PC-3 (cell line): ENCODE results near the gene CAMTA1. TPM values are rescaled to one million over a fixed set of nuclear protein-coding genes. Genes with fewer than 3 reads are reported as not detected.

Experiments used
- ATAC-seq: fragments of 200-7000 bp; cut with Tn5 transposase; 2 replicates; pipeline ENCODE4 v1.9.1; 2020; ENCODE audit warnings: mild to moderate bottlenecking, moderate library complexity
- BruUV-seq: library from RNA; stranded (reverse); fragments of 400-500 nt; replicated peaks from 2 replicates; lab custom pipeline; 2021; lab: Mats Ljungman, UMichigan
- CTCF ChIA-PET: fragments of 300-600 bp; sonication (Branson Sonifier 250); formaldehyde crosslinking; loops from one replicate; lab custom pipeline; 2022; ENCODE audit warnings: antibody characterized with exemption; lab: Charles Lee
- POLR2A ChIA-PET: fragments of 300-600 bp; sonication (Branson Sonifier 250); formaldehyde crosslinking; loops from one replicate; lab custom pipeline; 2022; ENCODE audit warnings: antibody characterized with exemption; ENCODE audit not compliant: unreplicated experiment; lab: Charles Lee
- DNase-seq: peaks from one replicate; pipeline ENCODE4 v3.0.0-alpha.2; 2015
- H2AFZ ChIP-seq: fragments of 300-600 bp; sonication (generic); 2 replicates; pipeline ENCODE4 v1.6.0; 2016; ENCODE audit warnings: antibody characterized with exemption, low read length
- H3F3A ChIP-seq: fragments of 300-600 bp; sonication (generic); one replicate; pipeline ENCODE4 v1.6.0; 2017; ENCODE audit warnings: antibody characterized with exemption, low read length, control low read depth, mild to moderate bottlenecking; ENCODE audit not compliant: unreplicated experiment
- H3K27ac ChIP-seq: fragments of 300-600 bp; sonication (generic); 2 replicates; pipeline ENCODE4 v1.5.1; 2016; ENCODE audit warnings: mild to moderate bottlenecking, low read length
- H3K27me3 ChIP-seq: fragments of 300-600 bp; sonication (generic); 2 replicates; pipeline ENCODE4 v1.6.1; 2016; ENCODE audit warnings: low read length, mixed read lengths
- H3K36me3 ChIP-seq: fragments of 300-600 bp; sonication (generic); 2 replicates; pipeline ENCODE4 v1.6.1; 2016; ENCODE audit warnings: low read depth, mixed run types, low read length, mixed read lengths
- H3K4me1 ChIP-seq: fragments of 300-600 bp; sonication (generic); 2 replicates; pipeline ENCODE4 v1.5.1; 2016; ENCODE audit warnings: low read length; ENCODE audit not compliant: insufficient read depth
- H3K4me2 ChIP-seq: fragments of 300-600 bp; sonication (generic); 2 replicates; pipeline ENCODE4 v1.6.0; 2016; ENCODE audit warnings: low read length
- H3K4me3 ChIP-seq: fragments of 300-600 bp; sonication (generic); 2 replicates; pipeline ENCODE4 v1.5.1; 2016; ENCODE audit warnings: mild to moderate bottlenecking, low read length, mixed read lengths
- H3K79me2 ChIP-seq: fragments of 300-600 bp; sonication (generic); 2 replicates; pipeline ENCODE4 v1.6.1; 2017; ENCODE audit warnings: low read length, mixed read lengths
- H3K9ac ChIP-seq: fragments of 300-600 bp; sonication (generic); 2 replicates; pipeline ENCODE4 v1.6.0; 2016; ENCODE audit warnings: mild to moderate bottlenecking, low read length
- H3K9me2 ChIP-seq: fragments of 300-600 bp; sonication (generic); replicated peaks from 2 replicates; pipeline ENCODE4 v1.6.1; 2016; ENCODE audit warnings: mixed run types, low read length, mixed read lengths
- H3K9me3 ChIP-seq: fragments of 300-600 bp; sonication (generic); 2 replicates; pipeline ENCODE4 v1.6.1; 2016; ENCODE audit warnings: low read length, mixed read lengths
- H4K20me1 ChIP-seq: fragments of 300-600 bp; sonication (generic); 2 replicates; pipeline ENCODE4 v1.6.1; 2016; ENCODE audit warnings: low read length, mixed read lengths
- EZH2 ChIP-seq: fragments of 300-600 bp; sonication (generic); IDR thresholded peaks from one replicate; pipeline ENCODE4 v1.6.1; 2017; ENCODE audit warnings: antibody characterized with exemption, mild to moderate bottlenecking, low read length; ENCODE audit not compliant: unreplicated experiment
- EZH2phosphoT487 ChIP-seq: fragments of 300-600 bp; sonication (generic); IDR thresholded peaks from 2 replicates; pipeline ENCODE4 v1.6.1; 2018; ENCODE audit warnings: mild to moderate bottlenecking, antibody characterized with exemption, low read length, borderline replicate concordance
- intact Hi-C: fragments of 100-400 bp; cut with micrococcal nuclease; formaldehyde crosslinking; loops from 2 replicates; pipeline ENCODE4 v1.9.0; 2023
- total RNA-seq: library from RNA; depleted of rRNA; stranded (reverse); fragments of >200 nt; gene quantifications from 2 replicates; pipeline ENCODE4 v1.2.3, GENCODE V29; 2014
- TF ChIP-seq, protein P1 (sequence below): fragments of 300-600 bp; sonication (generic); conservative IDR thresholded peaks from 2 replicates; pipeline ENCODE4 v1.5.1; 2017; ENCODE audit warnings: antibody characterized with exemption, low read depth, mild to moderate bottlenecking, low read length

The CAMTA1 gene
- total RNA-seq, 1 experiment from 2014 or later, result 40.8 TPM

DNA sequence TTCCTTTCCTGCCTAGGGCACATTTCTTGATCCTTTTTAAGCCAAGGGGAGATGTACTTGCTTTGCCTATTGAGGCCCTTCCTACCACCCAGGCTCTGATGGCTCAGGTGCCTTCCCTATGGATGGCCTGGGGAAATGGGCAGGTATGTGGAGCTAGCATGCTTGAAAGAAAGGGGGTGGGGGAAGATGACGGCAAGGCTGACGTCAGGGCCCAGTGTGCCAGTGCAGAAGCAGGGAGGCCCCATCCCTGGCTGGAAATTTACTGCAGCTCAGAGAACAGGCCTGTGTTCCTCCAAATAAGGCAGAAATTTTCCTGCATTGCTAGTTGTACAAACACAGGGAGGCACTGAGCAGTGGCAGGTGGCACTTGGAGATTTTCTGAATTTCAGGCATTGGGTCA lies 532.6 kb downstream of the CAMTA1 start:
- Histone ChIP-seq H3K27me3 (no peaks in the 10 kb centered on the region), H3K9me2 (no peaks in the 10 kb centered on the region), H3K9ac (no peak overlapping the region), H4K20me1 (no peaks in the 10 kb centered on the region), H3K4me3 (no peak overlapping the region), H2AFZ (no peak overlapping the region), H3K79me2 (no peaks in the 10 kb centered on the region), H3K36me3 (no peaks in the 10 kb centered on the region), H3K9me3 (no peaks in the 10 kb centered on the region), H3F3A (no peaks in the 10 kb centered on the region), H3K4me2 (no peak overlapping the region), H3K4me1 (no peaks in the 10 kb centered on the region), H3K27ac (no peak overlapping the region)
- ATAC-seq (no peak), DNase-seq (no peak)
- TF ChIP-seq EZH2, result no peak
- TF ChIP-seq, protein P1, sequence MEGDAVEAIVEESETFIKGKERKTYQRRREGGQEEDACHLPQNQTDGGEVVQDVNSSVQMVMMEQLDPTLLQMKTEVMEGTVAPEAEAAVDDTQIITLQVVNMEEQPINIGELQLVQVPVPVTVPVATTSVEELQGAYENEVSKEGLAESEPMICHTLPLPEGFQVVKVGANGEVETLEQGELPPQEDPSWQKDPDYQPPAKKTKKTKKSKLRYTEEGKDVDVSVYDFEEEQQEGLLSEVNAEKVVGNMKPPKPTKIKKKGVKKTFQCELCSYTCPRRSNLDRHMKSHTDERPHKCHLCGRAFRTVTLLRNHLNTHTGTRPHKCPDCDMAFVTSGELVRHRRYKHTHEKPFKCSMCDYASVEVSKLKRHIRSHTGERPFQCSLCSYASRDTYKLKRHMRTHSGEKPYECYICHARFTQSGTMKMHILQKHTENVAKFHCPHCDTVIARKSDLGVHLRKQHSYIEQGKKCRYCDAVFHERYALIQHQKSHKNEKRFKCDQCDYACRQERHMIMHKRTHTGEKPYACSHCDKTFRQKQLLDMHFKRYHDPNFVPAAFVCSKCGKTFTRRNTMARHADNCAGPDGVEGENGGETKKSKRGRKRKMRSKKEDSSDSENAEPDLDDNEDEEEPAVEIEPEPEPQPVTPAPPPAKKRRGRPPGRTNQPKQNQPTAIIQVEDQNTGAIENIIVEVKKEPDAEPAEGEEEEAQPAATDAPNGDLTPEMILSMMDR, result no peak
- no peak for TF ChIP-seq EZH2phosphoT487
- BruUV-seq, result no TSS peak
- intact Hi-C loops, result no loop called here
- CTCF ChIA-PET, result no interaction called here
- POLR2A ChIA-PET, result no interaction called here

DNA sequence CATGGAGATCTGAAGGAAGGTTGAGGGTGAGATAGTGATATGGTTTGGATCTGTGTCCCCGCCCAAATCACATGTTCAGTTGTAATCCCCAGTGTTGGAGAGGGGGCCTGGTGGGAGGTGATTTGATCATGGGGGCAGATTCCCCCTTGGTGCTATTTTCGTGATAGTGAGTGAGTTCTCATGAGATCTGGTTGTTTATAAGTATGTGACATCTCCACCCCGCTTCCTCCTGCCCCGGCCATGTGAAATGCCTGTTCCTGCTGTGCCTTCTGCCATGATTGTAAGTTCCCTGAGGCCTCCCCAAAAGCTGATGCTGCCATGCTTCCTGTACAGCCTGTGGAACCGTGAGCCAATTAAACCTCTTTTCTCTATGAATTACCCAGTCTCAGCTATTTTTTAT lies 533.9 kb downstream of the CAMTA1 start:
- no peaks in the 10 kb centered on the region for H3K27me3 ChIP-seq
- ATAC-seq (no peak), DNase-seq (no peak)
- no peaks in the 10 kb centered on the region for H3K9me2 ChIP-seq
- intact Hi-C loops, result no loop called here
- H3K36me3 ChIP-seq, result no peaks in the 10 kb centered on the region
- no peaks in the 10 kb centered on the region for H3K4me1 ChIP-seq
- TF ChIP-seq EZH2 (no peak), EZH2phosphoT487 (no peak)
- TF ChIP-seq, protein P1, result no peak
- no peaks in the 10 kb centered on the region for H4K20me1 ChIP-seq
- POLR2A ChIA-PET, result no interaction called here
- H3K4me3 ChIP-seq, result no peak overlapping the region
- CTCF ChIA-PET, result no interaction called here
- no peak overlapping the region for H3K4me2 ChIP-seq
- no peak overlapping the region for H3K27ac ChIP-seq
- BruUV-seq, result no TSS peak
- H3K79me2 ChIP-seq, result no peaks in the 10 kb centered on the region
- H3K9me3 ChIP-seq, result no peaks in the 10 kb centered on the region
- no peaks in the 10 kb centered on the region for H3F3A ChIP-seq
- H3K9ac ChIP-seq, result no peak overlapping the region
- no peak overlapping the region for H2AFZ ChIP-seq

DNA sequence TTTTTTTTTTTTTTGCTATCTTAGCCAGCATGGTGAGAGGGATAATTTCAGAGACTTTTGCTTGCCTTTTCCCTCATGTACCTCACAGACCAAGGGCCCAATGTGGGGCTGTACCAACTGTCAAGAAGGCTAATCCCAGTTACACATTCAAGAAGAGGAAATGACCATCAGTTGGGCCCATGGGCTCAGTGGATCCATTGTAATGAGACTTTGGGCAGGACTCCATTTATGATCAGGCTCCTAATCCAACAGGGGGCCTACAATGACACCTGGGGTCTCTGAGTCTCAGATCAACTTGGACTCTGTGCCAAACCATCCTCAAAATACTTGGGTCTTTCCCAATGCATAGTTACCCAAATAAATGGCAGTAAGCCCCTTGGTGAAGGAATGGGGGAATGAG lies 535.4 kb downstream of the CAMTA1 start:
- Histone ChIP-seq H3K9ac (no peak overlapping the region), H3K4me1 (no peaks in the 10 kb centered on the region), H3K4me3 (no peak overlapping the region), H3K9me3 (no peaks in the 10 kb centered on the region), H3F3A (no peaks in the 10 kb centered on the region), H3K36me3 (no peaks in the 10 kb centered on the region), H4K20me1 (no peaks in the 10 kb centered on the region), H3K27me3 (no peaks in the 10 kb centered on the region), H3K79me2 (no peaks in the 10 kb centered on the region), H3K9me2 (no peaks in the 10 kb centered on the region), H3K27ac (no peak overlapping the region), H2AFZ (no peak overlapping the region), H3K4me2 (no peak overlapping the region)
- CTCF ChIA-PET, result no interaction called here
- intact Hi-C loops, result no loop called here
- BruUV-seq, result no TSS peak
- no peak for ATAC-seq
- POLR2A ChIA-PET, result no interaction called here
- DNase-seq, result no peak
- TF ChIP-seq, protein P1, result no peak
- TF ChIP-seq EZH2phosphoT487, result no peak
- no peak for TF ChIP-seq EZH2
